Endothelial cell of umbilical vein (primary cell): ENCODE results near the gene CDR2. TPM values are rescaled to one million over a fixed set of nuclear protein-coding genes. Genes with fewer than 3 reads are reported as not detected.

ENCODE experiments used
- BruUV-seq: library from RNA; stranded (reverse); fragments of 400-500 nt; replicated peaks from 2 replicates; lab custom pipeline; 2021; lab: Mats Ljungman, UMichigan
- CTCF ChIA-PET: fragments of 300-600, 350-600 bp; sonication (Branson Sonifier 250); formaldehyde crosslinking; loops from one replicate; lab custom pipeline; 2021; ENCODE audit warnings: antibody characterized with exemption, inconsistent platforms; lab: Charles Lee
- POLR2A ChIA-PET: fragments of 300-600, 350-600 bp; sonication (Branson Sonifier 250); formaldehyde crosslinking; loops from one replicate; lab custom pipeline; 2021; ENCODE audit warnings: antibody characterized with exemption, inconsistent platforms; lab: Charles Lee
- DNase-seq: peaks from one replicate; pipeline ENCODE4 v3.0.0-alpha.2; 2011; ENCODE audit warnings: low read depth, low spot score
- FAIRE-seq: peaks from 2 replicates; lab custom pipeline; 2011; peaks lifted over from hg19 to GRCh38; lab: Jason Lieb, UNC
- H2AFZ ChIP-seq: 2 replicates; pipeline ENCODE4 v1.6.0; 2012; ENCODE audit warnings: low read depth, low read length, control low read depth, inconsistent platforms
- H3K27ac ChIP-seq: 2 replicates; pipeline ENCODE4 v1.5.1; 2011; ENCODE audit warnings: low read depth, mild to moderate bottlenecking, control low read depth, low read length, moderate library complexity; ENCODE audit not compliant: insufficient read depth
- H3K27me3 ChIP-seq, 2 experiments: 2 replicates each; pipeline versions ENCODE4 v1.6.0 to v1.6.1; 2011; ENCODE audit warnings: low read length in 2 of 2, mixed read lengths in 1 of 2; ENCODE audit not compliant: control insufficient read depth in 2 of 2, insufficient read depth in 2 of 2
- H3K36me3 ChIP-seq, 2 experiments: 2 replicates in 1 of 2; 3 replicates in 1 of 2; pipeline ENCODE4 v1.5.1; 2011; ENCODE audit warnings: low read length in 2 of 2, mild to moderate bottlenecking in 1 of 2, moderate library complexity in 1 of 2; ENCODE audit not compliant: control insufficient read depth in 2 of 2, insufficient read depth in 2 of 2; ENCODE audit errors: extremely low read depth in 1 of 2
- H3K4me1 ChIP-seq: 3 replicates; pipeline ENCODE4 v1.5.1; 2011; ENCODE audit warnings: mild to moderate bottlenecking, low read length; ENCODE audit not compliant: control insufficient read depth, insufficient read depth; ENCODE audit errors: extremely low read depth
- H3K4me2 ChIP-seq: 2 replicates; pipeline ENCODE4 v1.6.1; 2011; ENCODE audit warnings: low read length, control low read depth, mixed read lengths; ENCODE audit not compliant: insufficient read depth
- H3K4me3 ChIP-seq, 3 experiments: fragments of 200-600 bp in 1 of 3; sonication (generic), shearing (Covaris generic) in 1 of 3; replicated peaks in 1 of 3; 2 replicates each; pipeline ENCODE4 v1.5.1; 2011 to 2016; ENCODE audit warnings: control low read depth in 3 of 3, low read length in 3 of 3, mild to moderate bottlenecking in 2 of 3, inconsistent platforms in 1 of 3, low read depth in 1 of 3, moderate library complexity in 1 of 3; ENCODE audit not compliant: insufficient read depth in 1 of 3
- H3K79me2 ChIP-seq: 2 replicates; pipeline ENCODE4 v1.6.0; 2012; ENCODE audit warnings: low read length, inconsistent platforms; ENCODE audit not compliant: control insufficient read depth, insufficient read depth
- H3K9ac ChIP-seq: replicated peaks from 2 replicates; pipeline ENCODE3; 2011; ENCODE audit warnings: low read length, control low read depth; ENCODE audit not compliant: insufficient read depth; ENCODE audit errors: extremely low read depth
- H3K9me1 ChIP-seq: replicated peaks from 3 replicates; pipeline ENCODE4 v1.6.0; 2011; ENCODE audit warnings: mild to moderate bottlenecking, low read length; ENCODE audit not compliant: control insufficient read depth, insufficient read depth; ENCODE audit errors: extremely low read depth
- H3K9me3 ChIP-seq: replicated peaks from 2 replicates; pipeline ENCODE4 v1.5.1; 2012; ENCODE audit warnings: low read length, inconsistent platforms; ENCODE audit not compliant: control insufficient read depth, insufficient read depth
- H4K20me1 ChIP-seq: replicated peaks from 2 replicates; pipeline ENCODE3; 2011; ENCODE audit warnings: mild to moderate bottlenecking, low read length; ENCODE audit not compliant: control insufficient read depth, insufficient read depth; ENCODE audit errors: extremely low read depth
- CTCF ChIP-seq, 2 donors: IDR thresholded peaks; 1 replicate in 1 of 2; 2 replicates in 1 of 2; pipeline ENCODE4 v1.5.1; 2011; ENCODE audit warnings: low read length in 2 of 2, mild to moderate bottlenecking in 2 of 2, moderate library complexity in 2 of 2, control low read depth in 1 of 2, inconsistent platforms in 1 of 2, low read depth in 1 of 2; ENCODE audit not compliant: insufficient read depth in 1 of 2; ENCODE audit errors: extremely low read depth in 1 of 2
- JUN ChIP-seq: IDR thresholded peaks from 2 replicates; pipeline ENCODE4 v1.6.1; 2011; ENCODE audit warnings: borderline replicate concordance, low read depth; ENCODE audit not compliant: insufficient read length, insufficient read depth
- MYC ChIP-seq: IDR thresholded peaks from one replicate; pipeline ENCODE4 v1.6.1; 2011; ENCODE audit warnings: mild to moderate bottlenecking, low read depth, low read length
- dilution Hi-C: fragments of 300-500 bp; cut with MboI; formaldehyde crosslinking; loops from one replicate; pipeline ENCODE4 v1.15.0; 2019; ENCODE audit warnings: low sequenced_read_pairs; ENCODE audit not compliant: extremely low pct_ligation_motif_present
- intact Hi-C: fragments of 100-400 bp; cut with micrococcal nuclease; formaldehyde crosslinking; loops from one replicate; pipeline ENCODE4 v1.10.0; 2022
- polyA plus RNA-seq, 4 experiments: library from polyadenylated mRNA; depleted of rRNA in 3 of 4; stranded (reverse) in 3 of 4; unstranded in 1 of 4; fragments of >200 nt; gene quantifications; 2 replicates each; pipeline versions ENCODE4 v1.2.1 to v1.2.3, GENCODE V29; 2011 to 2012; ENCODE audit warnings: missing spikeins in 1 of 4
- total RNA-seq: library from RNA; stranded (reverse); gene quantifications from 2 replicates; pipeline ENCODE4 v1.2.3, GENCODE V29; 2021
- TF ChIP-seq, protein P1 (sequence below): IDR thresholded peaks from 2 replicates; pipeline ENCODE4 v1.6.1; 2011; ENCODE audit not compliant: insufficient read depth, insufficient read length

CDR2 gene
- total and polyA plus RNA-seq, 2 donors (not counting 3 experiments of a cell fraction or from before 2014, with no cell fraction given): 35.3 to 61.9 TPM

DNA sequence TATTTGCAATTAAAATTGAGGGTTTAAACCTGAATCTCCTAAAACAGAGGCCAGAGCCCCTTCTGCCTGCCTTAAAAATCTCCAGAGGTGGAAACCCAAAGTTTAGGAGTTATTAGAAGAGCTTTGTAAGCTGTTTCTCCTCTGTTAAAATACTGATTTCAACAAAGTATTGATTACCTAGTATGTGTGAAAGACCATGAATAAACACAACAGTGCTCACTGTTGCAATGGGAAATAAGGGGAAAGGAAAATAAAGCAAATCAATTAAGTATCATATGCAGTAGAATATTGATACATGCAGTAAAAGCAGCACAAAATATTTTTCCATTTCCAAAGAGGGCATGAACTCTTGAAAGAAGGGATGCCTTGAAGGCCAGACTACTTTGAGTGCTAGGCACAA, 14.7 kb downstream of the CDR2 start:
- Histone ChIP-seq H4K20me1 (no peaks in the 10 kb centered on the region), H3K4me2 (no peak overlapping the region), H3K9me1 (no peaks in the 10 kb centered on the region), H3K36me3 (peaks cover 13 to 27% of the 10 kb centered on the region in 2 experiments), H3K27me3 (no peaks in the 10 kb centered on the region), H2AFZ (no peak overlapping the region), H3K9ac (no peak overlapping the region), H3K4me1 (peaks cover 12% of the 10 kb centered on the region), H3K4me3 (no peak overlapping the region), H3K79me2 (peaks cover 77% of the 10 kb centered on the region), H3K9me3 (no peaks in the 10 kb centered on the region), H3K27ac (no peak overlapping the region)
- DNase-seq (no peak), FAIRE-seq (no peak)
- CTCF ChIA-PET: interaction anchor here (1.5 kb wide), 1 partner anchor 39 kb away, joined by 4 read pairs; no protein-coding TSS in a partner anchor
- intact Hi-C loops (no loop called here), dilution Hi-C loops (no loop called here)
- TF ChIP-seq JUN (no peak), CTCF (IDR thresholded peaks at IDR 0.05; ENCODE audit: extremely low read depth in 1 of 2, insufficient read depth in 1 of 2, low read depth in 1 of 2, low read length in 2 of 2) (no peak), MYC (no peak)
- TF ChIP-seq, protein P1, sequence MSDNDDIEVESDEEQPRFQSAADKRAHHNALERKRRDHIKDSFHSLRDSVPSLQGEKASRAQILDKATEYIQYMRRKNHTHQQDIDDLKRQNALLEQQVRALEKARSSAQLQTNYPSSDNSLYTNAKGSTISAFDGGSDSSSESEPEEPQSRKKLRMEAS: no peak
- no TSS peak for BruUV-seq
- POLR2A ChIA-PET: no interaction called here

- POLR2A ChIA-PET: no interaction called here
- peak overlapping the region; percentile 29 for H3K27ac ChIP-seq
Measured at GRCh38 chr16:22358000-22358399, 16.4 kb downstream of the CDR2 start.

More at GRCh38 chr16:22358000-22358399, 16.4 kb downstream of the CDR2 start:
- no peak overlapping the region for H3K4me3 ChIP-seq
- H4K20me1 ChIP-seq: no peaks in the 10 kb centered on the region
- H3K36me3 ChIP-seq: peaks cover 6 to 21% of the 10 kb centered on the region in 2 experiments
- intact Hi-C loops (no loop called here), dilution Hi-C loops (no loop called here)
- TF ChIP-seq JUN (no peak), MYC (no peak)
- H3K27me3 ChIP-seq: no peaks in the 10 kb centered on the region
- no peak overlapping the region for H2AFZ ChIP-seq
- peaks cover 75% of the 10 kb centered on the region for H3K79me2 ChIP-seq
- peak; percentile 44 for DNase-seq
- no TSS peak for BruUV-seq
- peaks cover 15% of the 10 kb centered on the region for H3K4me1 ChIP-seq
- H3K9me1 ChIP-seq: no peaks in the 10 kb centered on the region
- peak; percentile 26 for FAIRE-seq
- H3K4me2 ChIP-seq: no peak overlapping the region
- H3K9ac ChIP-seq: no peak overlapping the region
- CTCF ChIA-PET: interaction anchor here (0.7 to 2.0 kb wide), 5 partner anchors 9 to 37 kb away, joined by 3 to 9 read pairs (median 3); no protein-coding TSS in a partner anchor
- H3K9me3 ChIP-seq: no peaks in the 10 kb centered on the region
